ENCODE results near the gene PRIMPOL.

The PRIMPOL gene

DNA sequence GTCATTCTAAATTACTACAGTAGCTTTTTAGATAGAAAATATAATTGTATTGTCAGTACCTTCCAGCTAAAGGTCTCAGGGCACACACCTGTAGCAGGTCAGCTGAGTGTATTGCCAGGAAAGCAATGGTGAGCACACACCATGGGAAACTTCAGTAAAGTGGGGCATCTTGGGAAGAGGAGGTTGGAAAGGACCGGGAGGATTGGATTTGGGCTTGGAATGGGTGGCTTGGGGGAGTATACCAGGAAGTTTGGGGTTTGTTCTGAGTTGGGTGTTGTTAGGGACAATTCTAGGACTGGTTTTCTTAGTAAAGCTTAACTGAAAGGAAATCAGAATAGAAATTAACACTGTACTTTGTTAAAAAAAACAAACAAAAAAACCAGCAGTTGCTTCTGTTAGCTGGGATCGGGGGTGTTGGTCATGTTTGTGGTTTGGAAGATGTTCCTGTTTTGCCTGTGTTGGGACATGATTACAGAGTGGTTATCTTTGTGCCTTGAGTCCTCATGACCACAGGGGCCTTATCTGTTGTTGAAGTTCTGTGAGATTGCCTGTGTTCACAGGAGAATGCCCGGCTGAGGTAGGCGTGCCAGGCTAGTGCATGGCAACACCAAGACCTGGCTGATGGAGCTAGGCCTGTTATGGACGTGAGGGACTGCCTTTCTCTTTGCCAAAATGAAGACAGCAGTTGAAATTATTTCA, 35.1 kb downstream of the PRIMPOL start:
- POLR2A ChIA-PET = interaction anchor here (0.7 to 1.9 kb wide), 4 partner anchors 16 to 49 kb away, joined by 3 to 7 read pairs (median 5); partner anchors contain the start of genes CASP3, CENPU and PRIMPOL
- 4% methylated on average over 3 of the region's 5 CpGs for WGBS (ENCODE audit: insufficient coverage)
- CTCF ChIA-PET = interaction anchor here (0.9 to 2.2 kb wide), 9 partner anchors 10 to 378 kb away, joined by 3 to 9 read pairs (median 3); partner anchors contain the start of genes CASP3 and PRIMPOL
- Histone ChIP-seq H3K36me3 (ENCODE audit: control insufficient read depth in 4 of 4, insufficient read depth in 4 of 4, low read length in 3 of 4) (peaks cover 0 to 6% (median 2%) of the 10 kb centered on the region in 4 experiments), H3K4me1 (ENCODE audit: control extremely low read depth in 1 of 4, control insufficient read depth in 4 of 4, insufficient read depth in 4 of 4, low read length in 3 of 4) (peaks cover 18 to 59% (median 30%) of the 10 kb centered on the region in 4 experiments), H3K4me3 (ENCODE audit: control insufficient read depth in 1 of 7, extremely low read depth in 1 of 7, insufficient read depth in 4 of 7, low read depth in 2 of 7, low read length in 6 of 7) (peak overlapping the region in 2 of 7 experiments; percentile 26 to 64), H3K27ac (ENCODE audit: insufficient read depth in 1 of 2, low read depth in 1 of 2, low read length in 2 of 2, poor library complexity in 1 of 2, severe bottlenecking in 2 of 2) (peak overlapping the region; percentile 93 to 95), H3K27me3 (replicated peaks in 2 of 5; ENCODE audit: control insufficient read depth in 4 of 5, insufficient read depth in 5 of 5, low read length in 4 of 5) (no peaks in the 10 kb centered on the region), H3K9me3 (ENCODE audit: control extremely low read depth in 1 of 5, control insufficient read depth in 4 of 5, insufficient read depth in 2 of 5, low read depth in 1 of 5, low read length in 4 of 5) (peaks cover 0 to 1% (median 0%) of the 10 kb centered on the region in 5 experiments)
- DNase-seq = peak; percentile 96 to 99 (median 97)

- Histone ChIP-seq H3K27ac (ENCODE audit: insufficient read depth in 1 of 2, low read depth in 1 of 2, low read length in 2 of 2, poor library complexity in 1 of 2, severe bottlenecking in 2 of 2) (no peak overlapping the region), H3K9me3 (ENCODE audit: control extremely low read depth in 1 of 5, control insufficient read depth in 4 of 5, insufficient read depth in 2 of 5, low read depth in 1 of 5, low read length in 4 of 5) (peaks cover 0 to 2% (median 0%) of the 10 kb centered on the region in 5 experiments), H3K4me3 (ENCODE audit: control insufficient read depth in 1 of 7, extremely low read depth in 1 of 7, insufficient read depth in 4 of 7, low read depth in 2 of 7, low read length in 6 of 7) (no peak overlapping the region), H3K4me1 (ENCODE audit: control extremely low read depth in 1 of 4, control insufficient read depth in 4 of 4, insufficient read depth in 4 of 4, low read length in 3 of 4) (peaks cover 15 to 45% (median 24%) of the 10 kb centered on the region in 4 experiments), H3K27me3 (replicated peaks in 2 of 5; ENCODE audit: control insufficient read depth in 4 of 5, insufficient read depth in 5 of 5, low read length in 4 of 5) (no peaks in the 10 kb centered on the region), H3K36me3 (ENCODE audit: control insufficient read depth in 4 of 4, insufficient read depth in 4 of 4, low read length in 3 of 4) (peaks cover 0 to 7% (median 2%) of the 10 kb centered on the region in 4 experiments)
- WGBS (ENCODE audit: insufficient coverage) = no CpG with 5 or more reads among the region's 3 CpGs
- ChIA-PET POLR2A (no interaction called here), CTCF (interaction anchor here (1.3 to 2.2 kb wide), 3 partner anchors 9 to 26 kb away, joined by 3 to 6 read pairs (median 6); no protein-coding TSS in a partner anchor)
- no peak for DNase-seq
These were observed 38.5 kb downstream of the PRIMPOL start for GRCh38 chr4:184688005-184688404.

DNA sequence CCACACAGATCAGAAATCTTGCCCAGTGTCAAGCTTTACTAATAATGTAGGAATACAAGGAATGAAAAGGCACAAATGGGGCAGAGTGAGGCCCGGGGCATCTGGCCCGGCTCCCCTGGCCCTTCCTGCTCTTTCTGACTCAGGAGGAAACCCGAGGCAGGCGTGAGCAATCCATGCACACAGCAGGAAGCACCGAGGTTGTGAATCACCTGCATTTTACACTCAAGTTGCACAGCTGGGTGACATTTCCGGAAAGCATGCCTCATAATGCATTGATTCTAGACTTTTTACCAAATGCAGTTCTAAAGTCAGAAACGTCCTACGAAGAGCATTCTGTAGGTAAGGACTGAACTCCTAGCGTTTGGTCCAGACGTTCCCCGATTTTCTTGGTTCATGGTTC, 38.9 kb downstream of the PRIMPOL start:
- Histone ChIP-seq H3K9me3 (ENCODE audit: control extremely low read depth in 1 of 5, control insufficient read depth in 4 of 5, insufficient read depth in 2 of 5, low read depth in 1 of 5, low read length in 4 of 5) (peaks cover 0 to 2% (median 0%) of the 10 kb centered on the region in 5 experiments), H3K4me1 (ENCODE audit: control extremely low read depth in 1 of 4, control insufficient read depth in 4 of 4, insufficient read depth in 4 of 4, low read length in 3 of 4) (peaks cover 15 to 41% (median 24%) of the 10 kb centered on the region in 4 experiments), H3K4me3 (ENCODE audit: control insufficient read depth in 1 of 7, extremely low read depth in 1 of 7, insufficient read depth in 4 of 7, low read depth in 2 of 7, low read length in 6 of 7) (no peak overlapping the region), H3K27me3 (replicated peaks in 2 of 5; ENCODE audit: control insufficient read depth in 4 of 5, insufficient read depth in 5 of 5, low read length in 4 of 5) (no peaks in the 10 kb centered on the region), H3K36me3 (ENCODE audit: control insufficient read depth in 4 of 4, insufficient read depth in 4 of 4, low read length in 3 of 4) (peaks cover 2 to 11% (median 3%) of the 10 kb centered on the region in 4 experiments), H3K27ac (ENCODE audit: insufficient read depth in 1 of 2, low read depth in 1 of 2, low read length in 2 of 2, poor library complexity in 1 of 2, severe bottlenecking in 2 of 2) (no peak overlapping the region)
- CTCF ChIA-PET = interaction anchor here (0.8 to 2.2 kb wide), 5 partner anchors 8 to 240 kb away, joined by 3 to 6 read pairs (median 3); no protein-coding TSS in a partner anchor
- peak; percentile 16 to 78 (median 72) for DNase-seq
- POLR2A ChIA-PET = no interaction called here
- WGBS (ENCODE audit: insufficient coverage) = 60% methylated on average over 11 of the region's 11 CpGs

DNA sequence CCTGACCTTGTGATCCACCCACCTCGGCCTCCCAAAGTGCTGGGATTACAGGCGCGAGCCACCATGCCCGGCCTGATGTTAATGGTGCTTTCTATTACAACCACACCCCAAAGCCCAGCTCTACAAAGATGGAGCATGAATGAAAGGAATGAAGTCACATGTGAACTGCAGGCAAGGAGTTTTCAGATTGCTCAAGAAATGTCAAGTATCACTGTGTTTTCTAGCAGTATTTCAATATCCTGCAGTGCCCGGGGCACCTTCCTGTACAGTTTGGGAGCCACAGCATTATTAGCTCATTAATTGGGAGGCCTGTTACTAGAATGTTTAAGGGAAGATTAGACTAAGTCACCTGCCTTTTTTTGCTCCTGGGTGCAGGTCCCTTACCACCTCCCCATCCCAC, 40.1 kb downstream of the PRIMPOL start:
- CTCF ChIA-PET = interaction anchor here (1.0 to 1.2 kb wide), 2 partner anchors 42 to 63 kb away, joined by 3 read pairs; no protein-coding TSS in a partner anchor
- H3K27ac ChIP-seq (ENCODE audit: insufficient read depth in 1 of 2, low read depth in 1 of 2, low read length in 2 of 2, poor library complexity in 1 of 2, severe bottlenecking in 2 of 2) = no peak overlapping the region
- H3K4me3 ChIP-seq (ENCODE audit: control insufficient read depth in 1 of 7, extremely low read depth in 1 of 7, insufficient read depth in 4 of 7, low read depth in 2 of 7, low read length in 6 of 7) = no peak overlapping the region
- peaks cover 5 to 22% (median 11%) of the 10 kb centered on the region in 4 experiments for H3K36me3 ChIP-seq (ENCODE audit: control insufficient read depth in 4 of 4, insufficient read depth in 4 of 4, low read length in 3 of 4)
- peaks cover 0 to 2% (median 0%) of the 10 kb centered on the region in 5 experiments for H3K9me3 ChIP-seq (ENCODE audit: control extremely low read depth in 1 of 5, control insufficient read depth in 4 of 5, insufficient read depth in 2 of 5, low read depth in 1 of 5, low read length in 4 of 5)
- POLR2A ChIA-PET = interaction anchor here (0.6 kb wide), 1 partner anchor 44 kb away, joined by 5 read pairs; the partner anchor contains the start of gene CENPU
- H3K4me1 ChIP-seq (ENCODE audit: control extremely low read depth in 1 of 4, control insufficient read depth in 4 of 4, insufficient read depth in 4 of 4, low read length in 3 of 4) = peaks cover 8 to 29% (median 18%) of the 10 kb centered on the region in 4 experiments
- H3K27me3 ChIP-seq (replicated peaks in 2 of 5; ENCODE audit: control insufficient read depth in 4 of 5, insufficient read depth in 5 of 5, low read length in 4 of 5) = no peaks in the 10 kb centered on the region
- no peak for DNase-seq
- WGBS (ENCODE audit: insufficient coverage) = 88% methylated on average over 1 of the region's 5 CpGs

DNA sequence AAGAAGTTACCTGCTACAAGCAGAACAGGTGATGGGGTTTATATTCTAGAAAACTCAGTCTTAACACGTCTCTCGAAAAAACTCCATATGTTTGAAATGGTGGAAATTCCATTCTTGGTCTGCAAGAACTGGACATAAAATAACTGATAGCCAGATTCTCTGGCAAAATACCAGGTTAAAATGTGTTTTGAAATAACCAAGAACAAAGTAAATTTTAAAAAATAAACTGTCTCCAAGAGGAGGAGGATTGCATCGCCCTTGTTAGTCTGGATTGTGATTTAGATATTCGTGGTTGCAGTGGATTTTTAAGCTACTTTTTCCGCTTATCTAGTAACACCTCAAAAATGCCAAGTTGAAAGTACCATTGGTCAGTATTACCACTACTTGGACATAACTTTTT, 43.5 kb downstream of the PRIMPOL start:
- H3K9me3 ChIP-seq (ENCODE audit: control extremely low read depth in 1 of 5, control insufficient read depth in 4 of 5, insufficient read depth in 2 of 5, low read depth in 1 of 5, low read length in 4 of 5) = peaks cover 0 to 2% (median 0%) of the 10 kb centered on the region in 5 experiments
- H3K27ac ChIP-seq (ENCODE audit: insufficient read depth in 1 of 2, low read depth in 1 of 2, low read length in 2 of 2, poor library complexity in 1 of 2, severe bottlenecking in 2 of 2) = no peak overlapping the region
- ChIA-PET POLR2A (no interaction called here), CTCF (interaction anchor here (1.0 kb wide), 1 partner anchor 12 kb away, joined by 4 read pairs; no protein-coding TSS in a partner anchor)
- no peaks in the 10 kb centered on the region for H3K27me3 ChIP-seq (replicated peaks in 2 of 5; ENCODE audit: control insufficient read depth in 4 of 5, insufficient read depth in 5 of 5, low read length in 4 of 5)
- H3K36me3 ChIP-seq (ENCODE audit: control insufficient read depth in 4 of 4, insufficient read depth in 4 of 4, low read length in 3 of 4) = peaks cover 15 to 48% (median 26%) of the 10 kb centered on the region in 4 experiments
- peaks cover 0 to 10% (median 3%) of the 10 kb centered on the region in 4 experiments for H3K4me1 ChIP-seq (ENCODE audit: control extremely low read depth in 1 of 4, control insufficient read depth in 4 of 4, insufficient read depth in 4 of 4, low read length in 3 of 4)
- no peak for DNase-seq
- H3K4me3 ChIP-seq (ENCODE audit: control insufficient read depth in 1 of 7, extremely low read depth in 1 of 7, insufficient read depth in 4 of 7, low read depth in 2 of 7, low read length in 6 of 7) = no peak overlapping the region
- WGBS (ENCODE audit: insufficient coverage) = 100% methylated on average over 4 of the region's 5 CpGs

DNA sequence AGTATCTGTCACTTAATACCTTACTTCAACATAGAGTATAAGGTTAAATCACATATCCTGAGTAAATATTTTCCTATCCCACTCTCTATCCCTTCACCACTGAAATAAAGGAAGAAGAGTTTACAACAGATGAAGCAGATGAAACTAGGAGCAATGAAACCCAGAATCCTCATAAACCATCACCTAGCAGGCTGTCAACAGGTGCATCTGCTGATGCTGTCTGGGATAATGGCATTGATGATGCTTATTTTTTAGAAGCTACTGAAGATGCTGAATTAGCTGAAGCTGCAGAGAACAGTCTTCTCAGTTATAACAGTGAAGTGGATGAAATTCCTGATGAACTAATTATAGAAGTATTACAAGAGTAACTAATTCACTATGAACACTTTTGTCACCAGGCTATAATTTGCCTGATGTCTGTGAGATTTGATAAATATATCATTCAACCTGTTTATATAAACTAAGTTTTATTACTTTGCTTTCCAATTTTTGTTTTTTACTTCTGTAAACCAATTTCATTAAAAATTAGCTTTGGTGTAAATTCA, 44.9 kb downstream of the PRIMPOL start:
- H3K36me3 ChIP-seq (ENCODE audit: control insufficient read depth in 4 of 4, insufficient read depth in 4 of 4, low read length in 3 of 4) = peaks cover 12 to 53% (median 28%) of the 10 kb centered on the region in 4 experiments
- POLR2A ChIA-PET = no interaction called here
- DNase-seq = no peak
- H3K4me3 ChIP-seq (ENCODE audit: control insufficient read depth in 1 of 7, extremely low read depth in 1 of 7, insufficient read depth in 4 of 7, low read depth in 2 of 7, low read length in 6 of 7) = no peak overlapping the region
- no peaks in the 10 kb centered on the region for H3K27me3 ChIP-seq (replicated peaks in 2 of 5; ENCODE audit: control insufficient read depth in 4 of 5, insufficient read depth in 5 of 5, low read length in 4 of 5)
- CTCF ChIA-PET = interaction anchor here (0.9 to 1.3 kb wide), 3 partner anchors 9 to 35 kb away, joined by 3 to 5 read pairs (median 3); no protein-coding TSS in a partner anchor
- H3K4me1 ChIP-seq (ENCODE audit: control extremely low read depth in 1 of 4, control insufficient read depth in 4 of 4, insufficient read depth in 4 of 4, low read length in 3 of 4) = no peaks in the 10 kb centered on the region
- peaks cover 0 to 2% (median 0%) of the 10 kb centered on the region in 5 experiments for H3K9me3 ChIP-seq (ENCODE audit: control extremely low read depth in 1 of 5, control insufficient read depth in 4 of 5, insufficient read depth in 2 of 5, low read depth in 1 of 5, low read length in 4 of 5)
- H3K27ac ChIP-seq (ENCODE audit: insufficient read depth in 1 of 2, low read depth in 1 of 2, low read length in 2 of 2, poor library complexity in 1 of 2, severe bottlenecking in 2 of 2) = no peak overlapping the region
